HAP-1 (cell line): ENCODE results near the gene CXADR.

ENCODE experiments used
- DNase-seq, 2 experiments: peaks; one replicate each; pipeline ENCODE4 v3.0.0-alpha.2; 2016 to 2020; ENCODE audit warnings: low spot score in 2 of 2
- H3K27me3 ChIP-seq: fragments of 250-450 bp; sonication (Bioruptor Pico); 2 replicates; pipeline ENCODE4 v1.5.1; 2020; ENCODE audit warnings: low read depth, mild to moderate bottlenecking, moderate library complexity
- H3K36me3 ChIP-seq: fragments of 250-450 bp; sonication (Bioruptor Pico); replicated peaks from 2 replicates; pipeline ENCODE4 v1.5.1; 2020; ENCODE audit warnings: mild to moderate bottlenecking
- H3K4me1 ChIP-seq: fragments of 250-450 bp; sonication (Bioruptor Pico); 2 replicates; pipeline ENCODE4 v1.5.1; 2020; ENCODE audit warnings: mild to moderate bottlenecking
- H3K4me3 ChIP-seq: fragments of 250-450 bp; sonication (Bioruptor Pico); 2 replicates; pipeline ENCODE4 v1.5.1; 2020; ENCODE audit warnings: mild to moderate bottlenecking, moderate library complexity
- H3K9me3 ChIP-seq: fragments of 250-450 bp; sonication (Bioruptor Pico); 2 replicates; pipeline ENCODE4 v1.5.1; 2020; ENCODE audit warnings: mild to moderate bottlenecking, moderate library complexity
- in situ Hi-C: fragments of 300-500 bp; cut with MboI; formaldehyde crosslinking; loops from 3 replicates; pipeline ENCODE4 v1.14.3; 2020; ENCODE audit warnings: low sequenced_read_pairs, inconsistent platforms, mixed read lengths

CXADR gene

DNA sequence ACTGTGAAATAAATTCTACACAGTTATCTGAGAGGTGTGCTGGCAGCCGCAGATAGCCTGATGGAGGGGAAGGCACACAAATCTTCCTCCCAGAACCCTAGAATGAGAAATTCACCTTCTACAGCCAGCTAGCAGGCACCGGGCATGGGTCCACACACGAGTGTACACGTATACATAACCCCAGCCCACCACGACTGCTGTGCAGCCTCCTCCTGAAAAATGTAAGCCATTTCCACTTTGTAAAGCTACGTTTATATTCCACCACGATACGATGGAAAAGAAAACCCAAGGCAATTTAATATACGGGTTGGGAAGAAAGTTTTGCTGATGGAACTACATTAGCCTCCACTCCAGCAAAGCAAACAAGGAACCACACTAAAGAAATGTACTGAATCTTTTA is 98.1 kb downstream of the CXADR start:
- DNase-seq = peak in 1 of 2 experiments; percentile 21
- no peaks in the 10 kb centered on the region for H3K9me3 ChIP-seq
- peak overlapping the region; percentile 91 for H3K4me3 ChIP-seq
- peaks cover 8% of the 10 kb centered on the region for H3K4me1 ChIP-seq
- in situ Hi-C loops = no loop called here
- H3K36me3 ChIP-seq = peaks cover 35% of the 10 kb centered on the region
- no peaks in the 10 kb centered on the region for H3K27me3 ChIP-seq

DNA sequence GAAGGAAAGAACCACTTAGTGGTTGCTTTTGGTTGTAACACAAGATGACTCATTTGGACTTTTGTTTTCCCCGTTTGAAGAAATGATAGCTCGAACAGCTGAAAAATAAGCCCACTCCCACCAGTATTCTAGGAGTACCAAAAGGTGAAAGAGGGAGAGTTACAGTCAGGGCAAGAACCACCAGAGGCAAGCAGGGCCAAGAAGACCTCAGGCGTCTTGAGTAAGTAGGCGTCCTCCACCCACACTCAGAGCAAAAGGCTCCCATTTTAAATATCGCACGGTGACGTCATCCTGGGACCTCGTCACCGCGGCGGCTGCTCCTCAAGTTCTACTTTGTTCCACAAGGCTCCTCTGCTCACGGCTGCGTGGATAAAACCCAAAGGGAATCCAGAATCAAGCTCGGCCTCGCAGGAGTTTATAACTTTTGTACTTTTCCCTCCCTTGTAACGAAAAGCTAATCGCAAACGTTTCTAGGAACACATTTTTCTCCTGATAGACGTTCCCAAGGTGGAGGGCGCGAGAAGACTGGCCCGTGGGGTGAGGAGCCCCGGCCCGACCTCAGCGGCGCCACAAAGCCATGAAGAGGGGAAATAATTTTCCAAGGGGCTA is 98.7 kb downstream of the CXADR start:
- Histone ChIP-seq H3K4me3 (peak overlapping the region; percentile 91), H3K36me3 (peaks cover 28% of the 10 kb centered on the region), H3K27me3 (no peaks in the 10 kb centered on the region), H3K4me1 (peaks cover 8% of the 10 kb centered on the region), H3K9me3 (no peaks in the 10 kb centered on the region)
- in situ Hi-C loops = no loop called here
- DNase-seq = peak; percentile 78 to 82

DNA sequence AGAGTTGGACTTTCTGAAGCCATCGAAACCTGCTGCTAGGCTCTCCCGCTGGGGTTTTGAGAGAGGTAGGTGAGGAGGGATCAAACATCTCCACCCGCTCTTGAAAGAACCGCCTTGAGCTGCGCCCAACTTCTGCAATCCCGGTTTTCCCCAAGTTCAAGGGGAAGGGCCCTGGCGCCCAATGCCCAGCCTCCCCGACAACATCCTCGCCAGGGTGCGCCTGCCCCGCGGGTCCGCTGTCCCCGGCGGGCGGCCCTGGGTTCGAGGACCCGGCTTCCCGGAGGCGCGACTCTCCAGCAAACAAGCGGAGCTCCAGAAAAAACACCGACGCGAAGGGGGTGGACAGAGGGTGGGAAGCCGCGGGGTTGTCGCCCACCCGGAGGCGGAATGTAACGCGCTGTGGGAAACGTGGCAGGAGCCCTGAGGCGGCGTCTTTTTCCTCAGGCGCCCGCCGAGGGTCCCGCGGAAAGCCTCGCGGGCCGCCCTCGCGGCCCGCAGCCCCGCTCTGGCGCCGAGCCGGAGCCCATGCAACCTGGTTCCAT is 99.3 kb downstream of the CXADR start:
- DNase-seq = peak in 1 of 2 experiments; percentile 33
- H3K36me3 ChIP-seq = peaks cover 25% of the 10 kb centered on the region

DNA sequence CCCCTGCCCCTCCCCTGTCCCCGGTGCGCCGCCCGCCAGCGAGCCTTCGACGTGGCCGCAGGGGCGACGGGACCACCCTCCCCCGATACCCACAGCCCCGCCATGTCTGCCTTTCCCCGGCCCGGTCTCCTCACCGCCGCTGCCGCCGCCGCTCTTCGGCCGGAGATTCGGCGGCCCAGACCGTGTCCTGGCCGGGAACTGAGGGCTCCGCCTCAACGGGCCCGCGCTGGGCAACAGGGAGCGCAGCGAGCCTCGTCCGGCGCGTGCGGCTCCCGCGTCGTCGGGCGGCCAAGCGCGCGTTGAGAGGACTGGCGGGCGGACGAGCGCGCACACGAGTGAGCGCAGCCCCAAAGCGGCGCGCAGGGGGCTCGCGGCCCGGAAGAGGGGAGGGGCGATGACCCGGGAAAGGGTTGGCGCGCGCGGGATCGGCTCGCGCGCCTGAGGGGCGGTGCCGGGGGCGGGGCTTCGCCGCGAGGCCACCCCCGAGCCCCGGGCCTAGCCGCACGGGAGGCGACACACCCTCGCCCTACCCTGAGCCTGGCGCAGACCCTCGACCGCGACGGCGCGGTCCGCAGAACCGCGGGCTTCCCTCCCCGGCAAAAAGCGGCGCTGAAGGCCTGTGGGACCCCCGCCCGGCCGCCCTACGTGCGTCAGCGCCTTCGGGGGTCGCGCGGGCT is 99.9 kb downstream of the CXADR start, which contains the start of gene BTG3:
Gene BTG3 (minus strand): TSS at position 337 of the 677 bp plus-strand sequence. CDS start 3,757 bp downstream, outside the sequence.
- DNase-seq = peak; percentile 72 to 86
- in situ Hi-C loops = no loop called here

More for the DNA sequence above, 99.3 kb downstream of the CXADR start:
- in situ Hi-C loops = no loop called here
- Histone ChIP-seq H3K27me3 (no peaks in the 10 kb centered on the region), H3K4me1 (peaks cover 8% of the 10 kb centered on the region), H3K4me3 (peak overlapping the region; percentile 91), H3K9me3 (no peaks in the 10 kb centered on the region)

DNA sequence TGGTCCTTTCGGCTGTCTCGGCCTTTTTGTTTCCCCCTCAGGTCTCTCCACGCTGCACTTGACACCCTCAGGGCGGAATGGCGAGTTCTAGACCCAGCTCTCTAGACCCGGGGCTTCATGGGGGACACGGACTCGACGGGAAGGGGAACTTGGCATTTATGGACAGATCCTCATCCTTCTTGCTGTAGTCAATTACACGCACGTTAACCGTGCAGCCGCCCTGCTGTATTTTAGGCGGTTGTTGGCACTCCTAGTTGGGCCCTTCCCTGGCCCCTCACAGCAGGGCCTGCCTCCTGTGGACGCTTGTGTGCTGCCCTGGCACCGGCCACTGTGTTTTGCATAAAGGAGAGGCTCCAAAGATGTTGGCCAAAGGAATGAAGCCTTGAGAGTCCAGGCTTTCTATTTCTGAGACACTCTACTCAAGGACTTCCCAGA is 100.4 kb downstream of the CXADR start:
- Histone ChIP-seq H3K4me3 (peak overlapping the region; percentile 91), H3K4me1 (peaks cover 8% of the 10 kb centered on the region), H3K27me3 (no peaks in the 10 kb centered on the region), H3K9me3 (no peaks in the 10 kb centered on the region), H3K36me3 (peaks cover 14% of the 10 kb centered on the region)
- DNase-seq = no peak
- in situ Hi-C loops = no loop called here

More for the DNA sequence above, 99.9 kb downstream of the CXADR start, which contains the start of gene BTG3:
- Histone ChIP-seq H3K9me3 (no peaks in the 10 kb centered on the region), H3K36me3 (peaks cover 19% of the 10 kb centered on the region), H3K4me3 (peak within 1 kb of the TSS; percentile 91), H3K27me3 (no peaks in the 10 kb centered on the region), H3K4me1 (peaks cover 8% of the 10 kb centered on the region)

DNA sequence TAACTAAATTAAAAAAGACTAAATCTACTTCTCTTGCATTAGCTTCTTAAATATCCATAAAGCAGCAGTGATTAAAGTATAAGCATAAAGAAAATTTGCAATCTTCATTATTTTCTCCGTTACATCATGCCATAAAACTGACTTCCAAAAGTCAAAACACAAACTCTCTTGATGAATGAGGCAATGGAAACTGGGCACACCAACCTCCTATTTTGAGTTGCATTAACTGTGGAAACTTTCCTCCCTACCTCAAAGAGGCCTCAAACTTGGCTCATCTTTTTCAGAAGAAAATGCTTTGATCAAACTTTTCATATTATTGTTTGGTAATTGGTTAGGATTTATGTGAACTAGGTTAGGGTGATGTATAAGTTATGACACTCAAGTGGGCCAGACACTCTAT is 104.0 kb downstream of the CXADR start:
- no peak for DNase-seq
- H3K27me3 ChIP-seq = no peaks in the 10 kb centered on the region
- no peak overlapping the region for H3K4me3 ChIP-seq
- in situ Hi-C loops = no loop called here
- H3K36me3 ChIP-seq = no peaks in the 10 kb centered on the region
- peaks cover 2% of the 10 kb centered on the region; the same call in 1 of the 2 replicates for H3K4me1 ChIP-seq
- H3K9me3 ChIP-seq = no peaks in the 10 kb centered on the region

DNA sequence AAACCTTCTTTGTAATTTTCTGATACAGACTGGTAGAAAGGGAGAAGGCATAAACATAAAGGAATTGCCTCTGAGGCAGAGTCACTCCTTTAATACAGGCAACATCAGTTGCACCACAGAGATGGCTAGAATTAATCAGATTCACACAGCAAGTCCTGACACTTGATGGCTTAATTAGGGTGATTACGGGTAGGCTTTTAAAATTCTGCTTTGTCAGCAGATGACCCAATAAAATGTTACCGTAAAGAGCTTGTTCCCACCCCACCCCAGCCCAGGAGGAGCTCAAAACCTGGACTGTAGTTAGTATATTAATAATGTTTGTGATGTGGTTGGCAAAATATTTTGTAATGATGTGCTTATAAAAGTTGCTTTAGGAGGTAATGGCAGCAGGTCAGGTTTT is 109.2 kb downstream of the CXADR start:
- in situ Hi-C loops = no loop called here
- H3K36me3 ChIP-seq = no peaks in the 10 kb centered on the region
- no peaks in the 10 kb centered on the region for H3K4me1 ChIP-seq

DNA sequence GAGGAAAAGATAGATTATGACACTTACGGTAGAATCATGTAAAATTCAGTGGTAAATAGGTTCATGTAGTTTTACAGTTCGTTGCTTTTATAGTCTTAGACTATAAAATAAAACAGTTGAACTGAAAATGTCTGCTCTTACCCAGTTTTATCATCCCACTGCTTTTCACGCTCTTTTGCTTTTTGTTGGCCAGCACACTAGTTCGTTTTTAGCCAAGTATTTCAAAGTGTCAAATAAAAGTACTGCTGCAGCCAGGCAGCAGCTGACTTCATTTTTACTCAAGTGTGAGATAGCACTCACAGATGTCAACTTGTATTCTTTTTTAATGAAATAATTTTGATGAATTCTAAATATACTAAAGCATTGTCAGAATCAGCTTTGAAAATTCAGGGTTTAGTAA is 118.4 kb downstream of the CXADR start:
- no peaks in the 10 kb centered on the region for H3K9me3 ChIP-seq
- no peaks in the 10 kb centered on the region for H3K36me3 ChIP-seq
- no peaks in the 10 kb centered on the region for H3K27me3 ChIP-seq
- H3K4me1 ChIP-seq = no peaks in the 10 kb centered on the region; the same call in 1 of the 2 replicates
- no peak overlapping the region for H3K4me3 ChIP-seq
- no peak for DNase-seq
- in situ Hi-C loops = no loop called here

More for the DNA sequence above, 109.2 kb downstream of the CXADR start:
- Histone ChIP-seq H3K27me3 (no peaks in the 10 kb centered on the region; the same call in 1 of the 2 replicates), H3K9me3 (no peaks in the 10 kb centered on the region), H3K4me3 (no peak overlapping the region)
- DNase-seq = no peak

DNA sequence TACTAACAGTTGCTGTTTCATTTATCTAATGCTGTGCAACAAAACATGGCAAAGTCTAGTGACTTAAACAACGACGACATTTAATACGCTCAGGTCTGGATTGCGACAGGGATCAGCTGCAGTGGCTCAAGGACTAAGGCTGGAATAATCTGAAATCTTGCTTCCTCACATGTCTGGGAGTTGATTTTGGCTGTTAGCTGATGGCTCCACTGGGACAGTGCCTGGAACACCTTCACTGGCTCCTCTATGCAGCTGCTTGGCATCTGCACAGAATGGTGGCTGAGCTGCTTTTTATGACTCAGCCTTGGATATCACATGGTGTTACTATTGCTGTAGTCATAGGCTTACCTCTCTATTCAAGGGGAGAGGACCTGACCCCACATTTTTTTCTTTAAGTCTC is 123.9 kb downstream of the CXADR start:
- no peaks in the 10 kb centered on the region for H3K9me3 ChIP-seq
- no peak for DNase-seq
- no peaks in the 10 kb centered on the region; the same call in 1 of the 2 replicates for H3K4me1 ChIP-seq
- H3K36me3 ChIP-seq = no peaks in the 10 kb centered on the region
- H3K27me3 ChIP-seq = no peaks in the 10 kb centered on the region
- H3K4me3 ChIP-seq = no peak overlapping the region
- in situ Hi-C loops = no loop called here

DNA sequence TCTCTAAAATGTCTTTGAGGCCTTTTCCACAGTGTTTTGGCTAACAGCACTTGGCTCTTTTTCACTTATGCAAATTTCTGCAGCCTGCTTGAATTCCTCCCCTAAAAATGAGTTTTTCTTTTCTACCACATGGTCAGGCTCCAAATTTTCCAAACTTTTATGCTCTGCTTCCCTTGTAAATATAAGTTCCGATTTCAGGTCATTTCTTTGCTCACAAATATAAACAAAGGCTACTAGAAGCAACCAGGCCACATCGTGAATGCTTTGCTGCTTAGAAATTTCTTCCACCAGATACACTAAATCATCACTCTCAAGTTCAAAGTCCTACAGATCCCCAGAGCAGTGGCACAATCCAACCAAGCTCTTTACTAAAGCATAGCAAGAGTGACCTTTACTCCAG is 128.0 kb downstream of the CXADR start:
- Histone ChIP-seq H3K4me3 (no peak overlapping the region), H3K36me3 (no peaks in the 10 kb centered on the region), H3K4me1 (no peaks in the 10 kb centered on the region), H3K27me3 (no peaks in the 10 kb centered on the region), H3K9me3 (no peaks in the 10 kb centered on the region)
- DNase-seq = no peak
- in situ Hi-C loops = no loop called here
